DMS153 (cell line): ENCODE data around the gene TP73.

Source experiments
- DNase-seq: peaks from one replicate; lab custom pipeline; 2025; lab: John Stamatoyannopoulos, UW

Gene TP73

DNA sequence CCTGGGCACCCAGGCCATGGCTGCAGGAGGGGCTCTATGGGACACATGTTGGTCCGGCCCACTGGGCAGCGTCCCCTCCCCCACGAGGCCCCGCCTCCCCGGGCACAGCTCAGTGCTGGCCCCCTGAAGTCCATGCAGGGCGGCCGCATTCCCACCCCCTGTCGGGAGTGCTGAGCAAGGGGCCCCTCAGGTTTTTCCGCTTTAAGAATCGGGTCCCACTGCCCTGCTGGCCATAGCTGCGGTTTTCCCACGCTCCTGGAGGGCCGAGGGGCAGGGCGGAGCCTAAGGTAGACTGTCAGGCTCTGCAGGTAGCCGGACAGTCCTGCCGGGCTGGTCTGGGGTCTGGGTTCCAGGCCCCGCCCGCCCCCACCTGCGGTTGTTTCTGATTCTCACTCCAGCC is 56.5 kb downstream of the TP73 start:
- no peak for DNase-seq

DNA sequence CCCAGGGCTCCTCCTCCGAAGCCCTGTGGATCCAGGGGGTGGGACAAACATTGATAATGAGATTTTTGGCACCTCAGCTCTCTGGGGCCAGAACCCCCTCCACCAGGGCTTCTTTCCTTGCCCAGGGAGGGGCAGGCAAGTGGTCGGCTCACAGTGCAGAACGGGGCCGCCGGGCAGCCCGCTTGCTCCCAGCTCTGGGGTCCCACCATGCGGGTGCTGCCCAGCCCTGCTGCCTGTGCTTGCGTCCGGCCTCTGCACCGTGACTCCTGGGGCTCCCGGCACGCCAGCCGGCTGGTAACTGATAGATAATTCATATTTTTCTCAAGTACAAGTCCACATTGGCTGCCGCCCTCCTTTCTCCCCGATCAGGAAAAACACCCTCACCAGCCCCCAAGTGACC is 57.9 kb downstream of the TP73 start:
- no peak for DNase-seq

DNA sequence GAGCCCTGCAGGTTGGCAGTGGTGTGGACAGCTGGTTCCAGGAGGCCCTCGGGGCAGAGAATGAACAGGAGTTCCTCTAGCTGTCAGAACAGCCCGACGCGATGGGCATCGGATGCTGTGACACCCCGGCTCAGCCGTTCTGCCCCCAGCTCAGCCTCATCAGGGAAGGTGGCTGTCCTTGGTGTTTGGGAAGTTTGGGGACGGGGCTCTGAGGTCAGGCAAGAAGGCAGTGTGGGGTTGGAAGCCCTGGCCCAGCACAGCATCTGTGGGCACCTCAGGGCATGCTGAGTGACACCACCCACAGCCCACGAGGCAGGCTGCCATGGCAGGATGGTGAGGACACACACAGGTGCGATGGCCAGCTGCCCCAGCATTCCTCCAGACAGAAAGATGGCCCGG is 59.1 kb downstream of the TP73 start:
- DNase-seq, result no peak

DNA sequence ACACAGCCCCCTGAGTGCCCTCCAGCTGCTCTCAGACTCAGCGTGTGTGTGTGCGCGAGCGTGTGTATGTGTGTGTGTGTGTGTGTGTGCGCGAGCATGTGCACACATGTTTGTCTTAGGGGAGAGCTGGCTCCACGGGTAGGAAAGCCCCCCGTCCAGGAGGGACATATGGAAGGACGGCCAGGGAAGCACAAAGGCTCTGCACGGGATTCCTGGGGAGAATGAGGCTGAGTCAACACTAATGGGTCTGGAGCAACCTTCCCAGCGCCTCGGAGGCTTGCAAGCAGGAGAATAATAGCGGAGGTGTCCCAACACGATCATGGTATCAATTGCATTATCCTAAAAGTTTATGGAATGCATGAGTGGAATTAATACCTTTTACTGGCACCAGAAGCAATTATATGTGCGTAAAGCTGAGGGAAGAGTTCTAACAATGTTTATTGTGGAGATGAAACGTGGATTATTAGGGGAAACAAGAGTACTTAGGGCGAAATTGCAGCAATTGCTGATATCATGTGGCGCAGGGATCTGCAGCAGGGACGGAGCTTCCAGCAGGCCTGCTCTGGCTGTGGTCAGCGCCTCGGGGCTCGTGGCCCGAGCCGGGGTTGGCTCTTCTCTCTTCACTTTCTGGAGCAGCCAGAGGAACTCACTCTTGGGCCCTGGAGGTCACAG is 59.6 kb downstream of the TP73 start:
- DNase-seq, result no peak

DNA sequence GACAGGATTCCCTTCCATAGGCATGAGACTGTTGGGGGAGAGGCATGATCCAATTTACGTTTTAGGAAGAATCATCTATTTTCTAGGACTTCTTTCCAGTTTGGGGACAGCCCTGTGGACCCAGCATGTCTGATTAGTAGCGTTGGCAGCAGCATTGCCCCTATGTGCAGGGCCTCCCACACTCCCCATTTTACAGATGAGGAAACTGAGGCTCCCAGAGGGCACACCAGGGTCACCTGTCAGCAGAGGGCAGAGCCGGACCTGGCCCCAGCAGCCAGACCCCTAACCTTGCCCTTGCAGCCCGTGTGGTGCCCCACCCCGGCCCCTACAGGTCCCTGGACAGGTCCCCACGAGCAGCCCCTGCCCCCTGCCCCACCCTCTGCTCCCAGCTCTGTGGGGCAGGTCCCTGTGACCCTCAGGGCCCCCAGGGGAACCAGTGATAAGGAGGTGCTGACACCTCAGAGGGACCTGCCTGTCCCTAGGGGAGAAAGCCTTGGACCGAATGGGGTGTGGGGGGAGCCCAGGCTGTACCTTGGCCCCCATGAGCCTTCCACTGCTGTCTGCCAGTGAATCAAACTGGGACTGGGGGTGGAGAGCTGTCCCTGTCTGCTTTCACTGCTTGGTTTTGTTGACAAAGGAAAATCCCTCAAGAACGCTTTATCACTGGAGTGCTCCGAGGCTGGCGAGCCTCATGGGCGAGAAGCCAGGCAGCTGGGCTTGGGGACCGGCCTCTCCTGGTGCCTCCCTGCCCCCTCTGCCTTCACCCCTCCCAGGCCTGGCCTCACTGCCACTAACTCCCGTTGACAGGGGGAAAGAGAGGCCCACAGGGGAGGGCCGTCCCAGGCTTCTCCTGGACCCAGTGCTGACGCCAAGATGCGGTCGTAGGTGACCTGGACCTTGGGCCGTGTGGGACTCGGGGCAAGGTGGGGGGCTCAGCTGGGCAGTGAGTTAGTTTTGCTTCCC is 60.5 kb downstream of the TP73 start:
- peak; percentile 62 for DNase-seq

DNA sequence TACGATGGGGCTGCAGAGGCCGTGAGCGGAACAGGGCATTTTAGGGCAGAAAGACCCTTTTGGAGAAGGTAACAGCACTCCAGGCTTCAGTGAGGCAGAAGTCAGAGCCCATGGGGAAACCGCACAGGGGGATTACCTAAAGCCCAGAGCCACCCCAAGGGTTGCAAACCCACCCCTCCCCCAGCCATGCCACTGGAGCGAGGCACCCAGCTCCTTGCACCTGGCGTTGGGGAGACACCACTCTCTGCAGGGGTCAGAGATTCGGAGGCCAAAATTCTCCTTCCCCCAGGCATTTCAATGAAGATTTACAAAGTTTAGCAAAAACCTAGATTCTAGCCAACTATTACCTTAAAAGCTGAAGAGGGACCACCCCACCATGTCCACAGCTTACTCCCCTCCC is 61.5 kb downstream of the TP73 start:
- no peak for DNase-seq

DNA sequence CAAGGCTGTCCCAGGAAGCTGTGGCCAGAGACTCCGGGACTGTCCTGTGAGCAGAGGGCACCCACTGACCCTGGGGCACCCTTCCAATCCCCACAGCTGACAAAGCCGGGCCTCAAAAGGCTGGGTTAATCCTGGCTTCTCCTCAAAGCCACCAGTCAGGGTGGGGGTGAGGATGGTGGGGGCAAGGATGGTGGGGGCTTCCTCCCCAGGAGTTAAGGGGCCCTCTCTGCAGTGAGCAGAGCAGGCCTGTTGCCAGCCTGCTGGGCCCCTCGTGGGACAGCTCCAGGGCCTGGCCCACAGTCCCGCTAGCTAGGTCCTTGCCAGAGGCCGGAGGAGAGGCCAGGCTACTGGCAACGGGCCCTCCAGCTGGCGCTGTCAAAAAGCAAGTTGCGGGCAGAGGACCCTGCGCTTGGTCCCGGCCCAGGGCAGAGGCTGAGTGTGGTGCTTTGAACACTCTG is 62.0 kb downstream of the TP73 start:
- DNase-seq, result no peak

DNA sequence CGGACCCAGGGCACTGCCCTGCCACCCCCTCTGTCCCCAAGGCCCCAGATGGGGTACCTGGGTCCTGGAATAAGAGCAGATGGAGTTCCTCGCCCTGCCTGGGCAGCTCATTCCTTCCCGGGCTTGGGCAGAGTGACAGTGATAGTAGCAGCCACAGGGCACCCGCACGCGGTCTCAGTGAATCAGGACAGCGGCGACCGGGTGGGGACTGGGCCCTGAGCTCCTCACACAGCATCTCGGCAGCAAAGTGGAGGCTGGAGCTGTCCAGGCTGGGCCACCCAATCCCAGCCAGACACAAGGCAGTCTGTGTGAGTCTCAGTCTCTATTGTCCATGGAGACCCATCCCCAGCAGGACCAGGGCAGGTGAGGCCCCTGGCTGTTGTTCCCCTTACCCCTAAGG is 62.5 kb downstream of the TP73 start:
- no peak for DNase-seq

DNA sequence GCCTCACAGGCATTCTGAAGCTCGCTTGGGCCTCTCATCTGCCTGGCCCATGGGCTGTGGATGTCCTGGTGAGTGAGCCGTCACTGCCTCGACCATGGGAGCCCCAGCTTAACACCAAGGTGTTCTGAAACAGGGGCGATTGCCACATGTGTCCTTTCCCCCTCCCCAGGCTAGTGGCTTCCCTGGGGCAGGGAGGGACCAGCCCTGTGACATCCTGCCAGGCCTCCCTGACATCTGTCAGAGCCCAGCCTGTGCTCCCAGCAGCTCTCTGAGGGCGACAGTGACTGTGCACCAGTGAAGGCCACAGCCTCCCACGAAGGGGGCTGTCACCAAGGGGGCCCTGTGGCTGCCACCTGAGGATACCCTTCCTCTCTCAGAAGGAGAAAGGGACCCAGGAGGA is 64.0 kb downstream of the TP73 start:
- DNase-seq, result no peak

DNA sequence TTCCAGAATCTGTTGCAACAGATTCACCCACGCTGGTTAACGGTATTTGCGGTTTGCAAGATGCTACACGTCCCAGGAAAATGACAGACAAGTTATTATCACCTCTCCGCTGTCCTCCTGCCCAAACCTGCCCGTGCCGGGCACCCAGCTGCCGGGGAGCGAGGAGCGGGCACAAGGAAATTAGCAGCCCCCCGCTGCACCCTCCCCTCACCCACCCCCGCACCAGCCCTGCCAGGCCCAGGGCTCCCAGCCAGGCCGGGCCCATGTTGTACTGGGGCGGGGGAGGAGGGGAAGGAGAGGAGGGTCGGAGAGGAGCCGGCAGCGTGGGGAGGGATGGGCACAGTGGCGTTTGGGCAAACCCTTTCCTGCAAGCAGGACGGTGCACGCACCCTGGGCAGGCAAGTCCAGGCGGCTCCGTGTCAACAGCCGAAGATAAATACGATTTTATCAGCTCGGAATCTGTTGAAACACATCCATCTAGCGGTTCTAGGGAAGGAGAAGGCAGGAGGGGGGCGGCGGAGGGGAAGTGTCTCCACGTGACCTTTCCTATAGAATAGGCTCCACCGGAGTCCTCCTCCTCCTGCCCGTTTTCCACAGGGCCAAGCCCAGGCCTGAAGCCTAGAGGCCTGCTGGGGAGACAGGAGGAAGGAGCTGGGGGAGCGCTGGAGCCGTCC is 64.9 kb downstream of the TP73 start:
- peak; percentile 96 for DNase-seq

DNA sequence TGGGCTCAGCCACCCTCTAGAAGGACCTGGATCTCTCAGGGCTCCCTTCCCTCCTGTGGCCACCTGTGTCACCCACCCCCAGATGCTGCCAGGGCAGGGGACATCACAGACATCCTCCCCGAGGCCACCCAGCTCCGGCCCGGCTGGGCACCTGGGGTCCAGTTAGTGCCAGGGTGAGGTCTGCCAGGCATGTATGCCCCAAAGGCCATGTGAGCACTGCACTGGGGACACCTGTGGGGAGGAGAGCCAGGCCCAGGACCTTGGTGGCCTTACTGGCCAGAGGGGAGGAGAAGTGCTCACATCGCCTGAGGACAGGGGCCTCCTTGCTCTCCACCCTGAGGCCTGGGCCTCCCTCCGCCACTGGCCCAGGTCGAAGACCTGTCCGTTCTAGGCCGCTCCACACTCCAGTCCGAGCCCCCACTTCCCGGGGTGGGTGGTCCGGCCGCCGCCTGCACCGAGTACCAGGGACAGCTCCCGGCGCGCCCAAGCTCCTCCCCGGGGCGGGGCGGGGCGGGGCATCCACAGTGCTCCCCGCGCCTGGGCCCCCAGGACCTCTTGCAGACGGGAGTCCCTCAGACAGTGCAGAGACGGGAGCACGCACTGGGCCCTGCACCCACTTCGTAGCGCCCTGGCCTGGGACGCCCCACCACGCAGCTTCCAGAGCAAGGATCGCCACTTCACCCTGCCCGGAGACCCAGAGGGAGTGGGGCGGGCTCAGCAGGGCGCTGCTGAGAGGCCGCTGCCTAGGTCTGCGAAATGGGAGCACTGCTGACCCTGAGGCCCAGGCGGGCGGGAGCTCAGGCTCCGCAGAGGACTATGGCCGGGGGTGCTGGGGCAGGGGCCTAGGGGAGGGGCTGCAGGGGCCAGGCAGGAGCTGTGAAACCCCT is 65.6 kb downstream of the TP73 start:
- DNase-seq, result no peak

DNA sequence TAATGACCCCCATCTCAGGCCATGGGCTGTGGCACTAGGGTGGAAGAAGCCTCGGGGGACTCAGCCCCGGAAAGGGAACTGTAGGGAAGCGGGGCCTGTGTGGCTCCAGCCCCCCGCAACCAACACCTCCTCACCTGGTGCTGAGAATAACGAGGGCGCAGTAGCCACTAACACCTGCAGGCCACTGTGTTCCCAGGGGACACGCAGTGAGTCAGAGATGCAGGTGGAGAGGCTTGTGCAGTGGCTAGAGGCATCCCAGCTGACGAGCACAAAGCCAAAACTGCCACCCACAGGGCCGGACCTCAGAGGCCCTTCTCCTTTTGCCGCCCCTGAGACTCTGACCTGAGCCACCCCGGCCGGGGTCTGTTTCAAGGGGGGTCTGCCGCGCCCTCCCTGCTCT is 66.4 kb downstream of the TP73 start:
- peak; percentile 64 for DNase-seq

DNA sequence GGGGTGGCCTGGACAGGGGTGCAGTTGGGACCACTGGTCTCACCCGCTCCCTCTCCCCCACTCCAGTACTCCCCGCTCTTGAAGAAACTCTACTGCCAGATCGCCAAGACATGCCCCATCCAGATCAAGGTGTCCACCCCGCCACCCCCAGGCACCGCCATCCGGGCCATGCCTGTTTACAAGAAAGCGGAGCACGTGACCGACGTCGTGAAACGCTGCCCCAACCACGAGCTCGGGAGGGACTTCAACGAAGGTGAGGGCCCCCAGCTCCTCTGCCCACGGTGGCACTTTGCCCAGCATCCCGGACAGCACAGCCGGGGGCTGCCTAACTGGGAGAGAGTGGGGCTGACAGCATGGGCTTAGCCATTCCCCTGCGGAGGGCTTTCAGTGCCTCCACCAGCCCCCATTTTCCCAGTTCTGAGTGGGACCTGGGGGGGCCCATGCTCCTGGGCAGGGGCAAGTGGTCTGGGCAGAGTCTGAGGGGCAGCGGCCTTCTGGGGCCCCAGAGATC is 69.7 kb downstream of the TP73 start:
- DNase-seq, result no peak

DNA sequence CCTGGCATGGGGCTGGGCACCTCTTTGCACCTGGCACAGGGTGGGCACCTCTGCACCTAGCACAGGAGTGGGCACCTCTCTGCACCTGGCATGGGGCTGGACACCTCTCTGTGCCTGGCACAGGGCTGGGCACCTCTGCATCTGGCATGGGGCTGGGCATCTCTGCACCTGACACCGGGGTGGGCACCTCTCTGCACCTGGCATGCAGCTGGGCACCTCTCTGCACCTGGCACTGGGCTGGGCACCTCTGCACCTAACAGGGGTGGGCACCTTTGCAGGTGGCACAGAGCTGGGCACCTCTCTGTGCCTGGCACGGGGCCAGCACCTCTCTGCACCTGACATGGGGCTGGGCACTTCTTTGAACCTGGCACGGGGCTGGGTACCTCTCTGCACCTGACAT is 70.5 kb downstream of the TP73 start:
- no peak for DNase-seq

DNA sequence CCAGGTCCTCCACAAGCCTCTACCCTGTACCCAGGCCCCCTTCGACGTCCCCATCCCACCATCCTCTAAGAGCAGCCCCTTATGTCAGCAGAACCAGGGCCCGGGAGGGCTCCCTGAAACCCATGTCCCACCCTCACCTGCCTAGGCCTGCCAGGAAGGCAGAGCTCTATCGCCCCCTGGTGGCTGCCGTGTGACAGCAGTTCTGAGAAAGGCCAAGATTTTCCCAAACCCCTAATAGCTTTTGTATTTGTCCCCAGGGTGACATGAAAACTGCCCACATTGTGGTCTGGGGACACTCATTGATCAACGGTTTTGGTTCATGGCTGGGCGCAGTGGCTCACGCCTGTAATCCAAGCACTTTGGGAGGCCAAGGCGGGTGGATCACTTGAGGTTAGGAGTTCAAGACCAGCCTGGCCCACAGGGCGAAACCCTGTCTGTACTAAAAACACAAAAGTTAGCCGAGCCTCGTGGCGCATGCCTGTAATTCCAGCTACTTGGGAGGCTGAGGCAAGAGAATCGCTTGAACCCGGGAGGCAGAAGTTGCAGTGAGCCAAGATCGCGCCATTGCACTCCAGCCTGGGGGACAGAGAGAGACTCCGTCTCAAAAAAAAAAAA is 72.2 kb downstream of the TP73 start:
- peak; percentile 30 for DNase-seq

DNA sequence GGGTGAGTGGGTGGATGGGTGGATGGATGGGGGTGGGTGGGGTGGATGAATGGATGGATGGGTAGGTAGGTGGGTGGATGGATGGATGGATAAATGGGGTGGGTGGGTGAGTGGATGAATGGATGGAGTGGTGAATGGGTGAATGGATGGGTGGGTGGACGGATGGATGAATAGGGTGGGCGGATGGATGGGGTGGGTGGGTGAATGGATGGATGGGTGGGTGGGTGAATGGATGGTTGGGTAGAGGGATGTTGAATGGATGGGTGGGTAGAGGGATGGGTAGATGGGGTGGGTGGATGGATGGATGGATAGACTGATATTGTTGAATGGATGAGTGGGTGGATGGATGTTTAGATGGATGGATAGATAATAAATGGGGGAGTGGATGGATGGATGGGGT is 73.0 kb downstream of the TP73 start:
- no peak for DNase-seq

DNA sequence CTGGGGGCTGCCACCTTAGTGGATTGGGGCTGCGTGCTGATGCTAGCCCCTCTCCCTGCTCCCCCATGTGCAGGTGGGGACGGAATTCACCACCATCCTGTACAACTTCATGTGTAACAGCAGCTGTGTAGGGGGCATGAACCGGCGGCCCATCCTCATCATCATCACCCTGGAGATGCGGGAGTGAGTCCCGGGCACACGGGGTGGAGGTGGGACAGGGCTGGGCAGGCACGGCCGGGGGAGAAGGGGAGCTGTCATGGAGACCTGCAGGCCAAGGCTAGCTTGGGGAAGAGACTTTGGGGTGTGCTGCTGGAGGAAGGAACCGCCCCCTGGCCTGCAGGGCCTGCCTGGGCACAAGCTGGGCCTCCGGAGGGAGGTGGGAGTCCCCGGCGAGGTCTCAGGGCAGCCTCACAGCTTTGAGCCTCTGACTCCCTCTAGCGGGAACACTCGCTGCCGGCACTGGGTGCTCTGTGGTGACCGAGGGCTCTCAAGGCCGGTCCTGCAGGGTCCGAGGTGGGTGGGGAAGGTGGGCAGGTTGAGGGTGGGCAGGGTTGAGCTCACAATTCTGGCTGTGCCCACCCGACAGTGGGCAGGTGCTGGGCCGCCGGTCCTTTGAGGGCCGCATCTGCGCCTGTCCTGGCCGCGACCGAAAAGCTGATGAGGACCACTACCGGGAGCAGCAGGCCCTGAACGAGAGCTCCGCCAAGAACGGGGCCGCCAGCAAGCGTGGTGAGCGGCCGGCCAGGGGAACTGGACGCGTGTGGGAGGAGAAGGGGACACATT is 74.9 kb downstream of the TP73 start:
- no peak for DNase-seq

DNA sequence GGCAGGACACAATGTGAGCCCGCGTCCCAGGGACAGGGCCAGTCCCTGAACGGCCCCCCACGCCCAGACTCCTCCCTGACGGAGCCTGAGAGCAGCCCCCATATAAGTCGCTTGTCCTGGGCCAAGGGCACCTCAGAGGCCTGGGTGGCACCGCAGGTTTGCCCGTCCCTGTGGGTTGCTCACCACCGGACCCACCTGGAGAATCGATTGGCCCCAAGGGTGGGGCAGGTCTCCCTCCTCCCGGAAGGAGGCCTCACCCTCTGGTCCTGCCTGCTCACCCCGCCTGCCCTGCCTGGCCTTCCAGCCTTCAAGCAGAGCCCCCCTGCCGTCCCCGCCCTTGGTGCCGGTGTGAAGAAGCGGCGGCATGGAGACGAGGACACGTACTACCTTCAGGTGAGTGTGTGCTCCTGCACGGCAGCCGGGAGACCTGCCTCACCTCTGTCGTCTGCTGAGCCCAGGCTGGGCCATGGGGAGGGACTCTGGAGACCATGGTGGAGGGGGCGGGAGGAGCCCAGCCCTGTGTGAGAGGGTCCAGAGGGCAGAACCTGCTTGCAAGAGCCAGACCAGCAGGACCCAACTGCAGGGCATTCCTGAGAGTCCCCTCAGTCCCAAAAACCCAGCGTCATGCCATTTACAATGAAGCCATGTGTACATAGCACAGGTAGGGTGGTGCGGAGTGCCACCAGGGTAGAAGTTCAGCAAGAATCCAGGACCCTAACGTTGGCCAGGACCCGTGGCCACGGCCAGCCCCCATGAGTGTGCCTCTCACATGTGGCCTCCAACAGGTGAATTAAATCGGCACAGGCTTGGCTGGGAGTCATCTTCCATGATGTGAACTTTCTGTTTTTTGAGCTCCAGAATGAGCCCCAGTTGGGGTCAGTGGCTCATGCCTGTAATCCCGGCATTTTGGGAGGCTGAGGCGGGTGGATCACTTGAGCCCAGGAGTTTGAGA is 75.8 kb downstream of the TP73 start:
- DNase-seq, result no peak
